Measurements from ENCODE around the gene HS3ST6. TPM values are rescaled to one million over a fixed set of nuclear protein-coding genes. Genes with fewer than 3 reads are reported as not detected.

The HS3ST6 gene
- total and polyA plus RNA-seq, 9 of the 15 experiments (the other 6 are each of a cell fraction or from before 2014, with no cell fraction given) = not detected

- no TSS peak for BruUV-seq (replicated peaks)
- Histone ChIP-seq H3K9me3 (replicated peaks; ENCODE audit: control insufficient read depth, insufficient read depth, low read depth, low read length) (no peaks in the 10 kb centered on the region), H3K36me3 (ENCODE audit: control insufficient read depth, insufficient read depth, low read length) (peaks cover 38% of the 10 kb centered on the region), H3K4me2 (ENCODE audit: insufficient read depth, low read length) (no peak overlapping the region), H3K9me1 (ENCODE audit: control insufficient read depth, insufficient read depth, low read length) (no peaks in the 10 kb centered on the region), H3K4me1 (replicated peaks in 1 of 2; ENCODE audit: control insufficient read depth in 2 of 2, insufficient read depth in 2 of 2, low read length in 2 of 2) (peaks cover 0 to 8% of the 10 kb centered on the region in 2 experiments; a peak in 3 of 5 replicates), H4K20me1 (replicated peaks; ENCODE audit: control insufficient read depth, insufficient read depth, low read length) (no peaks in the 10 kb centered on the region), H3K9ac (ENCODE audit: insufficient read depth in 1 of 2, low read depth in 2 of 2, low read length in 2 of 2) (no peak overlapping the region), H3K27me3 (ENCODE audit: control insufficient read depth in 2 of 2, insufficient read depth in 2 of 2, low read length in 2 of 2) (no peaks in the 10 kb centered on the region), H2AFZ (ENCODE audit: low read depth, low read length) (no peak overlapping the region), H3K4me3 (no peak overlapping the region), H3K79me2 (ENCODE audit: control insufficient read depth, insufficient read depth, low read length) (peaks cover 74% of the 10 kb centered on the region), H3K27ac (ENCODE audit: extremely low read depth, low read depth, low read length) (no peak overlapping the region; the same call in 2 of the 3 replicates)
- DNase-seq (ENCODE audit: extremely low read depth in 1 of 4, low spot score in 3 of 4) (no peak), FAIRE-seq (no peak), ATAC-seq (no peak)
- intact Hi-C loops (cut with micrococcal nuclease) = loop anchor here (2.0 kb wide), 1 partner anchor 63 kb away; no protein-coding TSS in a partner anchor
- in situ Hi-C loops (cut with MboI) = no loop called here
- ChIA-PET CTCF (ENCODE audit: low intra/inter-chr PET ratio) (interaction anchor here (2.5 kb wide), 1 partner anchor 64 kb away, joined by 10 read pairs; no protein-coding TSS in a partner anchor), POLR2A (interaction anchor here (0.6 to 1.6 kb wide), 4 partner anchors 11 to 69 kb away, joined by 3 to 4 read pairs (median 3); no protein-coding TSS in a partner anchor)
- 46% methylated on average over 4 of the region's 6 CpGs for WGBS (ENCODE audit: insufficient coverage, low coverage, missing lambda C conversion rate)
- TF ChIP-seq, protein P1, sequence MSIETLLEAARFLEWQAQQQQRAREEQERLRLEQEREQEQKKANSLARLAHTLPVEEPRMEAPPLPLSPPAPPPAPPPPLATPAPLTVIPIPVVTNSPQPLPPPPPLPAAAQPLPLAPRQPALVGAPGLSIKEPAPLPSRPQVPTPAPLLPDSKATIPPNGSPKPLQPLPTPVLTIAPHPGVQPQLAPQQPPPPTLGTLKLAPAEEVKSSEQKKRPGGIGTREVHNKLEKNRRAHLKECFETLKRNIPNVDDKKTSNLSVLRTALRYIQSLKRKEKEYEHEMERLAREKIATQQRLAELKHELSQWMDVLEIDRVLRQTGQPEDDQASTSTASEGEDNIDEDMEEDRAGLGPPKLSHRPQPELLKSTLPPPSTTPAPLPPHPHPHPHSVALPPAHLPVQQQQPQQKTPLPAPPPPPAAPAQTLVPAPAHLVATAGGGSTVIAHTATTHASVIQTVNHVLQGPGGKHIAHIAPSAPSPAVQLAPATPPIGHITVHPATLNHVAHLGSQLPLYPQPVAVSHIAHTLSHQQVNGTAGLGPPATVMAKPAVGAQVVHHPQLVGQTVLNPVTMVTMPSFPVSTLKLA (conservative IDR thresholded peaks at IDR 0.05) = 0 out of 4 replicates have a peak, but pooled peaks of 1 of the 2 experiments have one; percentile 13
- TF ChIP-seq RERE (CRISPR knock-in tag; IDR thresholded peaks at IDR 0.05; ENCODE audit: borderline replicate concordance) = no peak
These were observed 52.1 kb downstream of the HS3ST6 start for GRCh38 chr16:1865902-1866690.
